Measurements from ENCODE around the gene TMC4.
A peak's percentile ranks its signal among the peaks of the same experiment; 100 is the strongest.
"Not testable (repeated sequence)": the region's sequence is repeated elsewhere in the genome, so short reads cannot be mapped to it uniquely, and the experiment has no call there.

TMC4 gene

GRCh38 chr19:54208784-54209057, 35.8 kb upstream of the TMC4 start:
- Histone ChIP-seq H3K27me3 (ENCODE audit: insufficient read depth, low read length) (no peaks in the 10 kb centered on the region), H3K36me3 (ENCODE audit: insufficient read depth, low read length) (peaks cover 44% of the 10 kb centered on the region), H3K4me3 (ENCODE audit: low read length) (no peak overlapping the region), H3K9me3 (ENCODE audit: low read length) (no peaks in the 10 kb centered on the region), H3K4me1 (ENCODE audit: insufficient read depth, low read length) (peaks cover 15% of the 10 kb centered on the region), H2AFZ (ENCODE audit: low read depth, low read length) (no peak overlapping the region)

- Histone ChIP-seq H3K4me3 (ENCODE audit: low read length) (no peak overlapping the region), H3K4me1 (ENCODE audit: insufficient read depth, low read length) (peaks cover 18% of the 10 kb centered on the region), H2AFZ (ENCODE audit: low read depth, low read length) (no peak overlapping the region), H3K36me3 (ENCODE audit: insufficient read depth, low read length) (peaks cover 49% of the 10 kb centered on the region), H3K9me3 (ENCODE audit: low read length) (no peaks in the 10 kb centered on the region), H3K27me3 (ENCODE audit: insufficient read depth, low read length) (no peaks in the 10 kb centered on the region)
Observed at GRCh38 chr19:54207983-54208783, 35.2 kb upstream of the TMC4 start.

GRCh38 chr19:54207676-54207982, 34.7 kb upstream of the TMC4 start:
- Histone ChIP-seq H2AFZ (ENCODE audit: low read depth, low read length) (no peak overlapping the region), H3K36me3 (ENCODE audit: insufficient read depth, low read length) (peaks cover 54% of the 10 kb centered on the region), H3K4me1 (ENCODE audit: insufficient read depth, low read length) (peaks cover 20% of the 10 kb centered on the region), H3K4me3 (ENCODE audit: low read length) (no peak overlapping the region), H3K27me3 (ENCODE audit: insufficient read depth, low read length) (no peaks in the 10 kb centered on the region), H3K9me3 (ENCODE audit: low read length) (no peaks in the 10 kb centered on the region)

- H3K9me3 ChIP-seq (ENCODE audit: low read length) = not testable (repeated sequence)
Observed at GRCh38 chr19:54207193-54207592, 34.2 kb upstream of the TMC4 start.

GRCh38 chr19:54206831-54207177, 33.8 kb upstream of the TMC4 start:
- peaks cover 63% of the 10 kb centered on the region for H3K36me3 ChIP-seq (ENCODE audit: insufficient read depth, low read length)
- H3K27me3 ChIP-seq (ENCODE audit: insufficient read depth, low read length) = no peaks in the 10 kb centered on the region
- no peak overlapping the region for H2AFZ ChIP-seq (ENCODE audit: low read depth, low read length)
- peaks cover 28% of the 10 kb centered on the region for H3K4me1 ChIP-seq (ENCODE audit: insufficient read depth, low read length)
- H3K9me3 ChIP-seq (ENCODE audit: low read length) = no peaks in the 10 kb centered on the region
- H3K4me3 ChIP-seq (ENCODE audit: low read length) = no peak overlapping the region

More at GRCh38 chr19:54207193-54207592, 34.2 kb upstream of the TMC4 start:
- Histone ChIP-seq H3K36me3 (ENCODE audit: insufficient read depth, low read length) (peaks cover 59% of the 10 kb centered on the region), H3K4me1 (ENCODE audit: insufficient read depth, low read length) (peaks cover 24% of the 10 kb centered on the region)
- not testable (repeated sequence) for H3K27me3 ChIP-seq (ENCODE audit: insufficient read depth, low read length); H3K4me3 ChIP-seq (ENCODE audit: low read length); H2AFZ ChIP-seq (ENCODE audit: low read depth, low read length)

- H3K9me3 ChIP-seq (ENCODE audit: low read length) = no peaks in the 10 kb centered on the region
- H3K36me3 ChIP-seq (ENCODE audit: insufficient read depth, low read length) = peaks cover 68% of the 10 kb centered on the region
- no peaks in the 10 kb centered on the region for H3K27me3 ChIP-seq (ENCODE audit: insufficient read depth, low read length)
- H3K4me3 ChIP-seq (ENCODE audit: low read length) = no peak overlapping the region
- peaks cover 34% of the 10 kb centered on the region for H3K4me1 ChIP-seq (ENCODE audit: insufficient read depth, low read length)
- no peak overlapping the region for H2AFZ ChIP-seq (ENCODE audit: low read depth, low read length)
Observed at GRCh38 chr19:54206030-54206830, 33.3 kb upstream of the TMC4 start.

- no peak overlapping the region for H2AFZ ChIP-seq (ENCODE audit: low read depth, low read length)
- no peak overlapping the region for H3K4me3 ChIP-seq (ENCODE audit: low read length)
- H3K4me1 ChIP-seq (ENCODE audit: insufficient read depth, low read length) = peaks cover 38% of the 10 kb centered on the region
- peaks cover 69% of the 10 kb centered on the region for H3K36me3 ChIP-seq (ENCODE audit: insufficient read depth, low read length)
- no peaks in the 10 kb centered on the region for H3K9me3 ChIP-seq (ENCODE audit: low read length)
- H3K27me3 ChIP-seq (ENCODE audit: insufficient read depth, low read length) = no peaks in the 10 kb centered on the region
Observed at GRCh38 chr19:54204767-54205468, 32.0 kb upstream of the TMC4 start.

GRCh38 chr19:54203151-54203611, 30.2 kb upstream of the TMC4 start:
- Histone ChIP-seq H2AFZ (ENCODE audit: low read depth, low read length) (no peak overlapping the region), H3K27me3 (ENCODE audit: insufficient read depth, low read length) (no peaks in the 10 kb centered on the region), H3K4me1 (ENCODE audit: insufficient read depth, low read length) (peaks cover 23% of the 10 kb centered on the region), H3K4me3 (ENCODE audit: low read length) (no peak overlapping the region), H3K9me3 (ENCODE audit: low read length) (no peaks in the 10 kb centered on the region), H3K36me3 (ENCODE audit: insufficient read depth, low read length) (peaks cover 67% of the 10 kb centered on the region)

- Histone ChIP-seq H3K4me1 (ENCODE audit: insufficient read depth, low read length) (peaks cover 23% of the 10 kb centered on the region), H3K27me3 (ENCODE audit: insufficient read depth, low read length) (no peaks in the 10 kb centered on the region), H2AFZ (ENCODE audit: low read depth, low read length) (no peak overlapping the region), H3K4me3 (ENCODE audit: low read length) (peak overlapping the region; percentile 85), H3K9me3 (ENCODE audit: low read length) (no peaks in the 10 kb centered on the region), H3K36me3 (ENCODE audit: insufficient read depth, low read length) (peaks cover 56% of the 10 kb centered on the region)
Observed at GRCh38 chr19:54201980-54202379, 29.0 kb upstream of the TMC4 start.

GRCh38 chr19:54201172-54201701, 28.3 kb upstream of the TMC4 start:
- H2AFZ ChIP-seq (ENCODE audit: low read depth, low read length) = no peak overlapping the region
- no peaks in the 10 kb centered on the region for H3K9me3 ChIP-seq (ENCODE audit: low read length)
- H3K27me3 ChIP-seq (ENCODE audit: insufficient read depth, low read length) = no peaks in the 10 kb centered on the region
- peaks cover 48% of the 10 kb centered on the region for H3K36me3 ChIP-seq (ENCODE audit: insufficient read depth, low read length)
- H3K4me3 ChIP-seq (ENCODE audit: low read length) = peak overlapping the region; percentile 85
- peaks cover 23% of the 10 kb centered on the region for H3K4me1 ChIP-seq (ENCODE audit: insufficient read depth, low read length)

- H3K9me3 ChIP-seq (ENCODE audit: low read length) = no peaks in the 10 kb centered on the region
- H3K4me3 ChIP-seq (ENCODE audit: low read length) = no peak overlapping the region
- no peak overlapping the region for H2AFZ ChIP-seq (ENCODE audit: low read depth, low read length)
- peaks cover 23% of the 10 kb centered on the region for H3K4me1 ChIP-seq (ENCODE audit: insufficient read depth, low read length)
- H3K36me3 ChIP-seq (ENCODE audit: insufficient read depth, low read length) = peaks cover 33% of the 10 kb centered on the region
- no peaks in the 10 kb centered on the region for H3K27me3 ChIP-seq (ENCODE audit: insufficient read depth, low read length)
Observed at GRCh38 chr19:54199401-54199800, 26.4 kb upstream of the TMC4 start.

GRCh38 chr19:54197121-54197520, 24.2 kb upstream of the TMC4 start:
- H3K4me1 ChIP-seq (ENCODE audit: insufficient read depth, low read length) = peaks cover 18% of the 10 kb centered on the region
- no peaks in the 10 kb centered on the region for H3K27me3 ChIP-seq (ENCODE audit: insufficient read depth, low read length)
- peaks cover 26% of the 10 kb centered on the region for H3K36me3 ChIP-seq (ENCODE audit: insufficient read depth, low read length)
- no peaks in the 10 kb centered on the region for H3K9me3 ChIP-seq (ENCODE audit: low read length)
- no peak overlapping the region for H3K4me3 ChIP-seq (ENCODE audit: low read length)
- no peak overlapping the region for H2AFZ ChIP-seq (ENCODE audit: low read depth, low read length)

- no peak overlapping the region for H2AFZ ChIP-seq (ENCODE audit: low read depth, low read length)
- no peak overlapping the region for H3K4me3 ChIP-seq (ENCODE audit: low read length)
- H3K4me1 ChIP-seq (ENCODE audit: insufficient read depth, low read length) = peaks cover 18% of the 10 kb centered on the region
- peaks cover 23% of the 10 kb centered on the region for H3K36me3 ChIP-seq (ENCODE audit: insufficient read depth, low read length)
- H3K9me3 ChIP-seq (ENCODE audit: low read length) = no peaks in the 10 kb centered on the region
- H3K27me3 ChIP-seq (ENCODE audit: insufficient read depth, low read length) = no peaks in the 10 kb centered on the region
Observed at GRCh38 chr19:54196536-54196935, 23.6 kb upstream of the TMC4 start.
